ENCODE results near the gene OTOP3. TPM values are rescaled to one million over a fixed set of nuclear protein-coding genes. Genes with fewer than 3 reads are reported as not detected.

Gene OTOP3
- total and polyA plus RNA-seq, 2 experiments from 2014 or later = not detected

- H3K36me3 ChIP-seq (ENCODE audit: insufficient read depth) = no peaks in the 10 kb centered on the region
- no peaks in the 10 kb centered on the region for H3F3A ChIP-seq (replicated peaks; ENCODE audit: low read depth)
- TF ChIP-seq, protein P1, sequence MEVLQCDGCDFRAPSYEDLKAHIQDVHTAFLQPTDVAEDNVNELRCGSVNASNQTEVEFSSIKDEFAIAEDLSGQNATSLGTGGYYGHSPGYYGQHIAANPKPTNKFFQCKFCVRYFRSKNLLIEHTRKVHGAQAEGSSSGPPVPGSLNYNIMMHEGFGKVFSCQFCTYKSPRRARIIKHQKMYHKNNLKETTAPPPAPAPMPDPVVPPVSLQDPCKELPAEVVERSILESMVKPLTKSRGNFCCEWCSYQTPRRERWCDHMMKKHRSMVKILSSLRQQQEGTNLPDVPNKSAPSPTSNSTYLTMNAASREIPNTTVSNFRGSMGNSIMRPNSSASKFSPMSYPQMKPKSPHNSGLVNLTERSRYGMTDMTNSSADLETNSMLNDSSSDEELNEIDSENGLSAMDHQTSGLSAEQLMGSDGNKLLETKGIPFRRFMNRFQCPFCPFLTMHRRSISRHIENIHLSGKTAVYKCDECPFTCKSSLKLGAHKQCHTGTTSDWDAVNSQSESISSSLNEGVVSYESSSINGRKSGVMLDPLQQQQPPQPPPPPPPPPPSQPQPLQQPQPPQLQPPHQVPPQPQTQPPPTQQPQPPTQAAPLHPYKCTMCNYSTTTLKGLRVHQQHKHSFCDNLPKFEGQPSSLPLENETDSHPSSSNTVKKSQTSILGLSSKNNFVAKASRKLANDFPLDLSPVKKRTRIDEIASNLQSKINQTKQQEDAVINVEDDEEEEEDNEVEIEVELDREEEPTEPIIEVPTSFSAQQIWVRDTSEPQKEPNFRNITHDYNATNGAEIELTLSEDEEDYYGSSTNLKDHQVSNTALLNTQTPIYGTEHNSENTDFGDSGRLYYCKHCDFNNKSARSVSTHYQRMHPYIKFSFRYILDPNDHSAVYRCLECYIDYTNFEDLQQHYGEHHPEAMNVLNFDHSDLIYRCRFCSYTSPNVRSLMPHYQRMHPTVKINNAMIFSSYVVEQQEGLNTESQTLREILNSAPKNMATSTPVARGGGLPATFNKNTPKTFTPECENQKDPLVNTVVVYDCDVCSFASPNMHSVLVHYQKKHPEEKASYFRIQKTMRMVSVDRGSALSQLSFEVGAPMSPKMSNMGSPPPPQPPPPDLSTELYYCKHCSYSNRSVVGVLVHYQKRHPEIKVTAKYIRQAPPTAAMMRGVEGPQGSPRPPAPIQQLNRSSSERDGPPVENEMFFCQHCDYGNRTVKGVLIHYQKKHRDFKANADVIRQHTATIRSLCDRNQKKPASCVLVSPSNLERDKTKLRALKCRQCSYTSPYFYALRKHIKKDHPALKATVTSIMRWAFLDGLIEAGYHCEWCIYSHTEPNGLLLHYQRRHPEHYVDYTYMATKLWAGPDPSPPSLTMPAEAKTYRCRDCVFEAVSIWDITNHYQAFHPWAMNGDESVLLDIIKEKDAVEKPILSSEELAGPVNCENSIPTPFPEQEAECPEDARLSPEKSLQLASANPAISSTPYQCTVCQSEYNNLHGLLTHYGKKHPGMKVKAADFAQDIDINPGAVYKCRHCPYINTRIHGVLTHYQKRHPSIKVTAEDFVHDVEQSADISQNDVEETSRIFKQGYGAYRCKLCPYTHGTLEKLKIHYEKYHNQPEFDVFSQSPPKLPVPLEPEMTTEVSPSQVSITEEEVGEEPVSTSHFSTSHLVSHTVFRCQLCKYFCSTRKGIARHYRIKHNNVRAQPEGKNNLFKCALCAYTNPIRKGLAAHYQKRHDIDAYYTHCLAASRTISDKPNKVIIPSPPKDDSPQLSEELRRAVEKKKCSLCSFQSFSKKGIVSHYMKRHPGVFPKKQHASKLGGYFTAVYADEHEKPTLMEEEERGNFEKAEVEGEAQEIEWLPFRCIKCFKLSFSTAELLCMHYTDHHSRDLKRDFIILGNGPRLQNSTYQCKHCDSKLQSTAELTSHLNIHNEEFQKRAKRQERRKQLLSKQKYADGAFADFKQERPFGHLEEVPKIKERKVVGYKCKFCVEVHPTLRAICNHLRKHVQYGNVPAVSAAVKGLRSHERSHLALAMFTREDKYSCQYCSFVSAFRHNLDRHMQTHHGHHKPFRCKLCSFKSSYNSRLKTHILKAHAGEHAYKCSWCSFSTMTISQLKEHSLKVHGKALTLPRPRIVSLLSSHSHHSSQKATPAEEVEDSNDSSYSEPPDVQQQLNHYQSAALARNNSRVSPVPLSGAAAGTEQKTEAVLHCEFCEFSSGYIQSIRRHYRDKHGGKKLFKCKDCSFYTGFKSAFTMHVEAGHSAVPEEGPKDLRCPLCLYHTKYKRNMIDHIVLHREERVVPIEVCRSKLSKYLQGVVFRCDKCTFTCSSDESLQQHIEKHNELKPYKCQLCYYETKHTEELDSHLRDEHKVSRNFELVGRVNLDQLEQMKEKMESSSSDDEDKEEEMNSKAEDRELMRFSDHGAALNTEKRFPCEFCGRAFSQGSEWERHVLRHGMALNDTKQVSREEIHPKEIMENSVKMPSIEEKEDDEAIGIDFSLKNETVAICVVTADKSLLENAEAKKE (CRISPR knock-in tag; IDR thresholded peaks at IDR 0.05) = no peak
- peak; percentile 13 for TF ChIP-seq EZH2 (IDR thresholded peaks at IDR 0.05; ENCODE audit: low read depth, unreplicated experiment)
- TF ChIP-seq, protein P2, sequence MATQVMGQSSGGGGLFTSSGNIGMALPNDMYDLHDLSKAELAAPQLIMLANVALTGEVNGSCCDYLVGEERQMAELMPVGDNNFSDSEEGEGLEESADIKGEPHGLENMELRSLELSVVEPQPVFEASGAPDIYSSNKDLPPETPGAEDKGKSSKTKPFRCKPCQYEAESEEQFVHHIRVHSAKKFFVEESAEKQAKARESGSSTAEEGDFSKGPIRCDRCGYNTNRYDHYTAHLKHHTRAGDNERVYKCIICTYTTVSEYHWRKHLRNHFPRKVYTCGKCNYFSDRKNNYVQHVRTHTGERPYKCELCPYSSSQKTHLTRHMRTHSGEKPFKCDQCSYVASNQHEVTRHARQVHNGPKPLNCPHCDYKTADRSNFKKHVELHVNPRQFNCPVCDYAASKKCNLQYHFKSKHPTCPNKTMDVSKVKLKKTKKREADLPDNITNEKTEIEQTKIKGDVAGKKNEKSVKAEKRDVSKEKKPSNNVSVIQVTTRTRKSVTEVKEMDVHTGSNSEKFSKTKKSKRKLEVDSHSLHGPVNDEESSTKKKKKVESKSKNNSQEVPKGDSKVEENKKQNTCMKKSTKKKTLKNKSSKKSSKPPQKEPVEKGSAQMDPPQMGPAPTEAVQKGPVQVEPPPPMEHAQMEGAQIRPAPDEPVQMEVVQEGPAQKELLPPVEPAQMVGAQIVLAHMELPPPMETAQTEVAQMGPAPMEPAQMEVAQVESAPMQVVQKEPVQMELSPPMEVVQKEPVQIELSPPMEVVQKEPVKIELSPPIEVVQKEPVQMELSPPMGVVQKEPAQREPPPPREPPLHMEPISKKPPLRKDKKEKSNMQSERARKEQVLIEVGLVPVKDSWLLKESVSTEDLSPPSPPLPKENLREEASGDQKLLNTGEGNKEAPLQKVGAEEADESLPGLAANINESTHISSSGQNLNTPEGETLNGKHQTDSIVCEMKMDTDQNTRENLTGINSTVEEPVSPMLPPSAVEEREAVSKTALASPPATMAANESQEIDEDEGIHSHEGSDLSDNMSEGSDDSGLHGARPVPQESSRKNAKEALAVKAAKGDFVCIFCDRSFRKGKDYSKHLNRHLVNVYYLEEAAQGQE (IDR thresholded peaks at IDR 0.05; ENCODE audit: unreplicated experiment) = peak; percentile 75
- no peaks in the 10 kb centered on the region for H3K4me1 ChIP-seq (ENCODE audit: insufficient read depth)
- no peaks in the 10 kb centered on the region for H3K79me2 ChIP-seq (replicated peaks; ENCODE audit: insufficient read depth)
- peaks cover 5% of the 10 kb centered on the region; the same call in 2 of the 3 replicates for H3K4me1 Mint-ChIP-seq
- no peak overlapping the region for H3K4me3 ChIP-seq
- DNase-seq (ENCODE audit: low spot score) (peak; percentile 55), ATAC-seq (no peak; the same call in 2 of the 3 replicates)
- H3K27ac ChIP-seq (ENCODE audit: low read depth) = no peak overlapping the region
- H3K4me2 ChIP-seq = no peak overlapping the region
- no peak overlapping the region for H3K27ac Mint-ChIP-seq
- H3K27me3 Mint-ChIP-seq (ENCODE audit: insufficient read depth, low read depth, poor library complexity) = peaks cover 66% of the 10 kb centered on the region
- peaks cover 74% of the 10 kb centered on the region for H3K27me3 ChIP-seq (ENCODE audit: insufficient read depth)
- H3K36me3 Mint-ChIP-seq (ENCODE audit: low read depth) = no peaks in the 10 kb centered on the region
- H2AFZ ChIP-seq = no peak overlapping the region
- no peaks in the 10 kb centered on the region for H3K9me3 Mint-ChIP-seq
- no peak overlapping the region for H3K4me3 Mint-ChIP-seq
- H4K20me1 ChIP-seq (replicated peaks; ENCODE audit: insufficient read depth) = no peaks in the 10 kb centered on the region
- no peaks in the 10 kb centered on the region for H3K9me2 ChIP-seq (ENCODE audit: insufficient read depth)
These were observed 1.7 kb downstream of the OTOP3 start for GRCh38 chr17:74937064-74938051.

Measured in GM23338 (cell line).